Epithelial cell of proximal tubule (primary cell): Measurements from ENCODE around the gene ESD. TPM values are rescaled to one million over a fixed set of nuclear protein-coding genes. Genes with fewer than 3 reads are reported as not detected.
"Not testable (repeated sequence)": the region's sequence is repeated elsewhere in the genome, so short reads cannot be mapped to it uniquely, and the experiment has no call there.

ENCODE experiments used
- DNase-seq: peaks from one replicate; pipeline ENCODE4 v3.0.0-alpha.2; 2011; ENCODE audit warnings: low read depth
- H3K4me3 ChIP-seq: 2 replicates; pipeline ENCODE4 v1.5.1; 2011; ENCODE audit warnings: low read depth, mild to moderate bottlenecking, low read length
- total RNA-seq: library from RNA; depleted of rRNA; stranded (reverse); fragments of >200 nt; gene quantifications from 2 replicates; pipeline ENCODE4 v1.2.3, GENCODE V29; 2015
- TF ChIP-seq, protein P1 (sequence below): conservative IDR thresholded peaks from 2 replicates; pipeline ENCODE4 v1.5.1; 2012; ENCODE audit warnings: low read depth, mild to moderate bottlenecking, low read length

Gene ESD
- total RNA-seq, 1 donor from 2014 or later = 163 TPM

DNA sequence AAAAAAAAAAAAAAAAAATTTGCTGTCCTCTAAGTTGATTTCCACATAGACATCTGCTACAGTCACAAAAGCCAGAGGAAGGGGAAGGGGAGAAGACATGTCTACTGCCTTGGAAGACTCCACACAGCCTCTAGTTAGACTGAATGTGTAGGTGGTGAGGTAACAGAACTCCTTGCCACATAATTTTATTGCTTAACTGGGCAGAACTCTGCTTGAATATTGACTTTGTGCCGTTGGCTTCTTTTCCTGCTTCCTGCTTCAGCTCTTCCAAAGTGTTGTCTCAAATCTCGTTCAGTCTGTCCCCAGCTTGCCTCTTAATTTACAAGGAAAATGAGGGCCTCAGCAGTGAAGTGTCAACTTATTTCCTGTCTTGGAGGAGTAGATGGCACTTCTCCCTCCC is 37.1 kb downstream of the ESD start:
- DNase-seq = no peak
- TF ChIP-seq, protein P1, sequence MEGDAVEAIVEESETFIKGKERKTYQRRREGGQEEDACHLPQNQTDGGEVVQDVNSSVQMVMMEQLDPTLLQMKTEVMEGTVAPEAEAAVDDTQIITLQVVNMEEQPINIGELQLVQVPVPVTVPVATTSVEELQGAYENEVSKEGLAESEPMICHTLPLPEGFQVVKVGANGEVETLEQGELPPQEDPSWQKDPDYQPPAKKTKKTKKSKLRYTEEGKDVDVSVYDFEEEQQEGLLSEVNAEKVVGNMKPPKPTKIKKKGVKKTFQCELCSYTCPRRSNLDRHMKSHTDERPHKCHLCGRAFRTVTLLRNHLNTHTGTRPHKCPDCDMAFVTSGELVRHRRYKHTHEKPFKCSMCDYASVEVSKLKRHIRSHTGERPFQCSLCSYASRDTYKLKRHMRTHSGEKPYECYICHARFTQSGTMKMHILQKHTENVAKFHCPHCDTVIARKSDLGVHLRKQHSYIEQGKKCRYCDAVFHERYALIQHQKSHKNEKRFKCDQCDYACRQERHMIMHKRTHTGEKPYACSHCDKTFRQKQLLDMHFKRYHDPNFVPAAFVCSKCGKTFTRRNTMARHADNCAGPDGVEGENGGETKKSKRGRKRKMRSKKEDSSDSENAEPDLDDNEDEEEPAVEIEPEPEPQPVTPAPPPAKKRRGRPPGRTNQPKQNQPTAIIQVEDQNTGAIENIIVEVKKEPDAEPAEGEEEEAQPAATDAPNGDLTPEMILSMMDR = no peak
- H3K4me3 ChIP-seq = no peak overlapping the region

- H3K4me3 ChIP-seq = no peak overlapping the region
- TF ChIP-seq, protein P1 = no peak
- DNase-seq = no peak
These were observed 39.3 kb downstream of the ESD start for GRCh38 chr13:46757640-46758039.

GRCh38 chr13:46756977-46757376 is 40.0 kb downstream of the ESD start:
- TF ChIP-seq, protein P1 = no peak

GRCh38 chr13:46755508-46755907 is 41.5 kb downstream of the ESD start:
- DNase-seq, H3K4me3 ChIP-seq: not testable (repeated sequence)

More at GRCh38 chr13:46756977-46757376, 40.0 kb downstream of the ESD start:
- no peak overlapping the region for H3K4me3 ChIP-seq
- no peak for DNase-seq

- no peak overlapping the region for H3K4me3 ChIP-seq
- DNase-seq = no peak
- TF ChIP-seq, protein P1 = no peak
These were observed 42.1 kb downstream of the ESD start for GRCh38 chr13:46754812-46755211.

DNA sequence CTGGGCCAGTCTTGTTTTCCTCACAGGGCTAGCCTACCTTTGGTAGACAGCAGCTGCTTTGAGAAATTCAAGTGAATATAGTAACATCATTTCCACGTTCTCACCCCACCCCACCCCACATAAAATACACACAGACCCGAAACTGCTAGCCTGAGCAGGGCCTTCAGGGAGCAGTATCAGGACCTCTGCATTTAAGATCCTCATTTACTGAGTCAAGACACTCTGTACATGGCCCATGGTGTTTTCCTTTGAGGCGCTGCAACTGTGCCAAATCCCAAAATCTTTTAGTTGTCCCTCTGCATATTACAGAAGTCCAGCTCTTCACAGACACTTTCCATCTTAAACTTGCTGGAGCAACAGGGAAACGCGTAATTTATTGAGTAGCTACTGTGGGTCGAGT is 43.0 kb downstream of the ESD start:
- DNase-seq = no peak
- no peak overlapping the region for H3K4me3 ChIP-seq
- TF ChIP-seq, protein P1 = no peak

- H3K4me3 ChIP-seq = no peak overlapping the region
- TF ChIP-seq, protein P1 = no peak
These were observed 43.8 kb downstream of the ESD start for GRCh38 chr13:46753137-46753536.

More at GRCh38 chr13:46753137-46753536, 43.8 kb downstream of the ESD start:
- DNase-seq = no peak
